ENCODE results near the gene ZNF213.
"Not testable (repeated sequence)": the region's sequence is repeated elsewhere in the genome, so short reads cannot be mapped to it uniquely, and the experiment has no call there.

The ZNF213 gene

DNA sequence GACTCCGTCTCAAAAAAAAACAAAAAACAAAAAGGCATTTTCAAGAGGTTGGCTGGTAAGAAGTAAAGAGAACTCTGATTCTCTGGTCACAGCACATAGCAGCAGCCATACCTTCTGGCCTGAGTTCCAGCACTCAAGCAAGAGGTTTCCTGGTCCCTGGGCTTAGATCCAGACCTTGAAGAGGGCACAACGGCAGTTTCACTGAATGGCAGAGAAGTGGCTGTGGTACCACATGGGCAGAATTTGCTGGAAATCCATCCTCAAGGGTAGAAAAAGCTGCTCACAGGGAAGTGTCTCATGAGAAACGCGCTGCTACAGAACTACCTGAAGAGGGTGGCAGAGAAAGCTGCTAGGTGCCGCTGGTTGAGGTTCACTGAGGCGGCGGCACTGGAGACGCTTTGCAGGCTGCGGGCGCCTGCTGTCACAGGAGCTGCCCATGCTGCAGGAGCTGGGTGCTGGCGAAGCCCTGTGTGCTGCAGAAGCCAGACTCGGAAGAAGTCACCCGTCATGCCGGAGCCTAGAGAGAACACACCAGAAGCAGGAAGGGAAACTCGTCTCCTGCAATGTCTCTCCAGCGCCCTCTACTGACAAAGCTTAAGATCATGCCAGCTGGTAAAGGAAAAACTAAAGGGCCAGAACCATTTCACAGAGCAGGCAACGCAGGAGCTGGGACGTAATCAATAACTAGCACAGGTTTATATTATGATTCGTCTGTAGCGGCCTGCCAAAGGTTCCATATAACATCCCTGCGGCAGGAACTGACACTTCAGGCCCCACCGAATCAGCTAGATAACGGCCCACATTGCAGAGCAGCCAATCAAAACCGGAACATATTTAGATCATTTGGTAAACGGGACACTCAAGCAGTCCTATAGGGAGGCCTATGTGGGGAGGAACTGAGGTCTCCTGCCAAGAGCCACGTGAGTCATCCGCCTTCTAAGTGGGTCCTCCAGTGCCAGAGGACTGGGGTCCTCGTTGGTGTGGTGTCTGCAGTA lies 5.4 kb upstream of the ZNF213 start:
- DNase-seq (ENCODE audit: low spot score): peak; percentile 78

DNA sequence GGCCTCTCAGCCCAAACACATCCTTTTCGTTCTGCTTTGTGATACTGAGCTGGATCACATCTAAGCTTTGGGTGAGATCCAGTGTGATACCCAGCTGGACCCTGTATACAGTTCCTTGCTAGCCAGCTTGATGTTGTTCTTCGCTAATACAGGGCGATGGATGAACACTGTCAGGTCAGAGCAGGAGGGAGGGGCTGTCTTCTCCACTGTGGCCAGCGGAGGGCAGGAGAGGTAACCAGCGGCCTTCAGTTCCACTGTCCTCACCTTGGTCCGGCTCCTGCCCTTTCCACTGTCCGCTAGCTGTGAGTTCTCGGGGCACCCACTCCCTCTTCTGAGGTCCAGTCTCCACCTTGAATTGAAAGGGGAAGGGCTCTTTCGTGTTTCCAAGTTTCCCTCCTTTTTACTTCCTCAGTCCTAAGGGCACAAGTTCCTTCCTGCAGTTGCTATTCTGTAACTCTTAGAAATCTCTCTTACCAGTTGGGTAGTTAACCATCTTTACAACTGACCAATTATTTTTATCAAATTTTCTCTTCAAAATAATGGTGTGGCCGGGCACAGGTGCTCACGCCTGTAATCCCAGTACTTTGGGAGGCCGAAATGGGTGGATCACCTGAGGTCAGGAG lies 3.0 kb upstream of the ZNF213 start:
- peak; percentile 60 for DNase-seq (ENCODE audit: low spot score)

GRCh38 chr16:3133844-3134243 lies 985 bp upstream of the ZNF213 start:
- DNase-seq (ENCODE audit: low spot score): no peak

DNA sequence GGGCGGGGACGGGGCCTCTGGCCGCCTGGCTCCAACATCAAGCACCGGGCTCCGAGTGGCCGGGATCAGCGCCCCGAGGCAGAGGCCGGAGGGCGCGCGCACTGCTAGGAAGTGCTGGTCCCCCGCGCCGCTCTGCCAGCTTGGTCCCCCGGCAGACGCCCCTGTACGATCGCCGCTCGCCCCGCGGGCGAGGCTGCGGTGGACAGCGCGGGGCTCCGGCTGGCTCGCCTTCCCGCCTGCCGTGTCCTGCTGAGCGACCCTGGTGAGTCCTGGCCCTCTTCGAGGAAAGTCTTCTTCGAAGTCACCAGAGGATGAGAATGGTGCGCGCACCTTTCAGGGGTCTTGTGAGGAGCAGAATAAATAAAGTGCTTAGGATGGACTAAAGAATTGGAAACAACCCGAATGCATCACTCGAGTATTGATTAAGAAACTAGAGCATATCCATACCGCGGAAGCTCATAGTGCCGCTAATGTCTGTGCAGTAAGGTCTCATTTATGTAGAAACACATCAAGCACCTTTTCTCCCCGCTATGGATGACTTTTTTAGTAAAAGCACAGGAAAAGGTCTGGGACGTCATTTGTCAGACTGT lies 392 bp downstream of the ZNF213 start:
- no peak for DNase-seq (ENCODE audit: low spot score)

- no peak for DNase-seq (ENCODE audit: low spot score)
These were observed 2.4 kb downstream of the ZNF213 start for GRCh38 chr16:3137267-3137666.

DNA sequence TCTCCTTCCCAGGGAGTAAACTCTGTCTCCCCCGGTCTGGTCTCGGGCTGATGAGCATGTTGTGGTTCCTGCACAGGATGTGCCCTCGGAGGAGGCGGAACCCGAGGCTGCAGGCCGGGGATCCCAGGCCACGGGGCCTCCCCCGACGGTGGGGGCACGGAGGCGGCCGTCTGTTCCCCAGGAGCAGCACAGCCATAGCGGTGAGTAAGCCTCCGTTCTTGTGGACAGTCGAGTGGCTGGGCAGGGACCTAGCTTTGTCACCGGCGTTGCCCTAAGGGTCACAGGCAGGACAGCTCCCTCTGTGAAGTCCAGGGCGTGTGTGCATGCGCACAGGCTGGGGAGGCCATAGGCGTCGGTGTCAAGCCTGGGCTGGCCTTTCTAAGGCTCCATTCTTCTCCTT lies 3.5 kb downstream of the ZNF213 start:
- DNase-seq (ENCODE audit: low spot score): no peak

DNA sequence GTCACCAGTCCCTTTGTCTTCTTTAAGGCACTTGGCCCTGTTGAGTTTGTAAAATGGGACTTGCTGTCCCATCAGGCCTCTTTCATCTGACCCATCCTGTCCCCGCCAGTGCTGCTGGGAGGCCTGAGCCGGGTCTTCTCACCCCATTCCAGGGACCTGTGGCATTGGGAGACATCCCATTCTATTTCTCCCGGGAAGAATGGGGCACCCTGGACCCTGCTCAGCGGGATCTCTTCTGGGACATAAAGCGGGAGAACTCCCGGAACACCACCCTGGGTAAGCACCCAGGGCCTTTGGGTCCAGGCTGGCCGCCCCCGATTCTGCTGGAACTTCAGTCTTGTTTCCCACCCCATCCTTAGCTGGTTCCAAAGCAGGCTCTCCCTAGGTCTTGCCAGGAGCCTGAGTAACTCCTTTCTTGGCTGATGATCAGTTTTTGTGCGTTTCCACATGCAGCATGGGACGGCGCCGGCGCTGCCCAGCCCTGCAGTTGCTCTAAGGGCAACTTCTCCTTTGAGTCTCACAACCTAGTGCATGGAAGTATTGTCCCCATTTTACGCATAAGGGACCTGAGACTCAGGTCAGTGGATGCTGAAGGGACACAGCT lies 4.1 kb downstream of the ZNF213 start:
- no peak for DNase-seq (ENCODE audit: low spot score)

GRCh38 chr16:3139561-3139960 lies 4.7 kb downstream of the ZNF213 start:
- not testable (repeated sequence) for DNase-seq (ENCODE audit: low spot score)

DNA sequence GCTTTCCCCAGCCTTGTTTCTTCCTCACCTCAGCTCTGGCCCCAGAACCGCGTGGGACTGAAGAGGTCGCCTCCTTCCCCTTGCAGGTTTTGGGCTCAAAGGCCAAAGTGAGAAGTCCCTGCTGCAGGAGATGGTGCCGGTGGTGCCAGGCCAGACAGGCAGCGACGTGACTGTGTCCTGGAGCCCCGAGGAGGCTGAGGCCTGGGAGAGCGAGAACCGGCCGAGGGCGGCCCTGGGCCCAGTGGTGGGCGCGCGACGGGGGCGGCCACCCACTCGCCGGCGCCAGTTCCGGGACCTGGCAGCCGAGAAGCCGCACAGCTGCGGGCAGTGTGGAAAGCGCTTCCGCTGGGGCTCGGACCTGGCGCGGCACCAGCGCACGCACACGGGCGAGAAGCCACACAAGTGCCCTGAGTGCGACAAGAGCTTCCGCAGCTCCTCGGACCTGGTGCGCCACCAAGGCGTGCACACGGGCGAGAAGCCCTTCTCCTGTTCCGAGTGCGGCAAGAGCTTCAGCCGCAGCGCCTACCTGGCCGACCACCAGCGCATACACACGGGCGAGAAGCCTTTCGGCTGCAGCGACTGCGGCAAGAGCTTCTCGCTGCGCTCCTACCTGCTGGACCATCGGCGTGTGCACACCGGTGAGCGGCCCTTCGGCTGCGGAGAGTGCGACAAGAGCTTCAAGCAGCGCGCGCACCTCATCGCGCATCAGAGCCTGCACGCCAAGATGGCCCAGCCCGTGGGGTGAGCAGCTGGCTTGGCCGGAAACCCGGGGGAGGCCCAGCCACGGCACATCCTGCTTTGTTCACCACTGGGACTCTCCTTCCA lies 6.0 kb downstream of the ZNF213 start:
- no peak for DNase-seq (ENCODE audit: low spot score)

GRCh38 chr16:3141781-3142311 lies 7.0 kb downstream of the ZNF213 start:
- DNase-seq (ENCODE audit: low spot score): no peak

- no peak for DNase-seq (ENCODE audit: low spot score)
These were observed 7.5 kb downstream of the ZNF213 start for GRCh38 chr16:3142327-3142726.

DNA sequence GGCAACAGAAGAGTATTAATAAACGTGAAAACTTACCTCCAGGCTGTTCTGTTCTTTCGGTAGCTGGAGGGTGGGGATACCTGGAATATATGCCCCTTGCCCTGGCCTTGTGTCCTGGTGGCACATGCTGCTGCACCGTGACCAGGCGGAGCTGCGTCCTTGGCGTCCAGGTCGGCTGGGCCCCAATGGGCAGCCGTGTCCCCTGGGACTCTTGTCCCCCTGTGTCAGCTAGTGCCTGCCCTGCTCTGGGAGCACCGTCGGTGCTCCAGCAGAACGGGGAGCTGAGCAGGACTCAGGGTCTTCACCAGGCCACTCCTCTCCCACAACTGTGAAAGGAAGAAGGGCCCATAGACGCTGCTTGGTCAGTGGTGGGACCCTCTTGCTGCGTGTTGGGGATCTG lies 7.9 kb downstream of the ZNF213 start:
- no peak for DNase-seq (ENCODE audit: low spot score)

GRCh38 chr16:3143189-3143588 lies 8.4 kb downstream of the ZNF213 start:
- no peak for DNase-seq (ENCODE audit: low spot score)

GRCh38 chr16:3143598-3144320 lies 8.9 kb downstream of the ZNF213 start:
- DNase-seq (ENCODE audit: low spot score): no peak

DNA sequence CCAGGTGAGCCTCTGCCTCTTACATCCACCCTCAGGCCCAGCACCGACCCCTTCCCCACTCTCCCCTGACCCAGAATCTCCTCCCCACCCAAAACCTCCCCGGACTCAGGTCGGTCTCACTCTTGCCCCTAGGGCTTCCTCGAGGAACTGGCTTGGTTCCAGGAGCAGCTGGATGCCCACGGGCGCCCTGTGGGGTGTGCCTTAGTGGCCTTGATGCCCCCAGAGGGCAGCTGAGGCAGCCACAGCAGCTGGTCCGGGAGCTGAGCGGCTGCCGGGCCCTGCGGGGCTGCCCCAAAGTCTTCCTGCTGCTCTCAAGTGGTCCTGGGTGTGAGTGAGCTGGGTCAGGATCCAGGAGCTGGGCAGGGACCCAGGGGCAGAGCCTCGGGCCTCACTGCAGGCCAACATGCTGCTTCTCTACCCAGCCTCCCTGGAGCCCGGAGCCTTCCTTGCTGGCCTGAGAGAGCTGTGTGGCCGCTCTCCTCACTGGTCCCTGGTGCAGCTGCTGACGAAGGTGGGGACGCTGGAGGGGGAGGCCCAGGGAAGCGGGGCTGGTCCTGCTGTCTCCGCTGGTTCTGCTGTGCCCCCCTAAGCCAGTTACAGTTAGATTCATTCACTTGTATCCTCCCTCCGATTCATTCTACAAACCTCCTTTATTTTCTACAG lies 9.6 kb downstream of the ZNF213 start:
- no peak for DNase-seq (ENCODE audit: low spot score)

- no peak for DNase-seq (ENCODE audit: low spot score)
These were observed 10.3 kb downstream of the ZNF213 start for GRCh38 chr16:3145151-3145550.

DNA sequence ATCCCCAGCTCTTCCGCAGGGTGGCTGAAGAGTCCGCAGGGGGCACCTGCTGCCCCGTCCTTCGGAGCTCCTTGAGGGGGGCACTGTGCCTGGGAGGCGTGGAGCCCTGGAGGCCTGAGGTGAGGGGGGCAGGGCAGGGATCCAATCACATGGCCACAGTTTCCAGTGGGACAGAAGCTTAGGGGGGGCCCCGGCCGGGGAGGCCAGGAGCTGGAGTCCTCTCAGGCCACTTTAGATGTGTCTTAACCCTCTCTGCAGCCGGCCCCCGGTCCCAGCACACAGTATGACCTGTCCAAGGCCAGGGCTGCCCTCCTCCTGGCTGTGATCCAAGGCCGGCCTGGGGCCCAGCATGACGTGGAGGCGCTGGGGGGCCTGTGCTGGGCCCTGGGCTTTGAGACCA lies 10.8 kb downstream of the ZNF213 start:
- no peak for DNase-seq (ENCODE audit: low spot score)

DNA sequence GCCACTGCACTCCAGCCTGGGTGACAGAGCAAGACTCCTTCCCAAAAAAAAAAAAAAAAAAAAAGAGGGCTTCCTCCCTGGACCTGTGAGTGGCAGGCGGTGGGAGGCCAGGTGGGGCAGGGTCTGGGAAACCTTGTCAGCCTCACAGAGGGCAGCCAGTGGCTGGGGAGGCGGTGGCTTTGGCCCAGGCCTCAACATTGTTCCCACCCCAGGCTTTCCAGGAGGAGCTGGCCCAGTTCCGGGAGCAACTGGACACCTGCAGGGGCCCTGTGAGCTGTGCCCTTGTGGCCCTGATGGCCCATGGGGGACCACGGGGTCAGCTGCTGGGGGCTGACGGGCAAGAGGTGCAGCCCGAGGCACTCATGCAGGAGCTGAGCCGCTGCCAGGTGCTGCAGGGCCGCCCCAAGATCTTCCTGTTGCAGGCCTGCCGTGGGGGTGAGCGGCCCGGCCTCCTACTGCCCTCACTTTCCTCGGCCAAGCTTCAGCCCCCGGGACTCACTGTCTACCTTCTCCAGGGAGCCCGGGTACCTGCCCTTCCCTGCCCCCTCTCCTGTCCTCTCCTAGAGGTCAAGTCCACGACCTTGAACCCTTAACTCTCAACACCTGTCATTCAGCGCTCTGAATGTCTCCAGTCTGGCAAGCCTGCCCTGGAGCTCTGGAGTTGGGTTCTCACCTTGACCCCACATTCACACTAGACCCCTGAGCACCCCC lies 12.4 kb downstream of the ZNF213 start:
- DNase-seq (ENCODE audit: low spot score): no peak

DNA sequence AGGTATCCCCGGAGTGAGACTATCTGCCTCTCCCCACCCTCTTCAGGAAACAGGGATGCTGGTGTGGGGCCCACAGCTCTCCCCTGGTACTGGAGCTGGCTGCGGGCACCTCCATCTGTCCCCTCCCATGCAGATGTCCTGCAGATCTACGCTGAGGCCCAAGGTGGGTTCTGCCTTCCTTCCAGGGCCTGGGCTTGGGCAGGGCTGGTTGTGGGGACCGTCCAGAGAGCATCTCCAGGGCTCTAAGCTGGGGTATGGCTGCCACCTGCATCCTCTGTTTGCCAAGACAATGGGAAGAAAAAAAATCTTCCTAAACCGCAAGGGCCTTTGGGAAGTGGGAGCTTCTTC lies 12.9 kb downstream of the ZNF213 start:
- DNase-seq (ENCODE audit: low spot score): no peak

Data from kidney capillary endothelial cell (primary cell).